Gastrocnemius medialis (tissue), 4 donors: ENCODE data around the gene TENT4B.

Experiments used
- CTCF ChIP-seq, 5 experiments: fragments of 450-650 bp in 3 of 5; fragments of 200-600 bp in 2 of 5; sonication (generic) in 2 of 5; IDR thresholded peaks in 4 of 5; conservative IDR thresholded peaks in 1 of 5; 1 replicate in 4 of 5; 2 replicates in 1 of 5; pipeline ENCODE4 v1.5.1; 2016 to 2019; ENCODE audit warnings: antibody characterized with exemption in 5 of 5, mild to moderate bottlenecking in 3 of 5, moderate library complexity in 3 of 5
- POLR2A ChIP-seq, 2 donors: fragments of 450-650 bp; IDR thresholded peaks; one replicate each; pipeline ENCODE4 v1.6.1; 2017; ENCODE audit warnings: antibody characterized with exemption in 2 of 2, mild to moderate bottlenecking in 2 of 2, moderate library complexity in 2 of 2

- TF ChIP-seq CTCF (IDR thresholded peaks at IDR 0.05 in 4 of 5, conservative IDR thresholded peaks at IDR 0.05 in 1 of 5) (no peak), POLR2A (IDR thresholded peaks at IDR 0.05) (no peak)
Measured at GRCh38 chr16:50275098-50275415, 122.0 kb downstream of the TENT4B start.
